AG10803 (cell line): ENCODE results near the gene PEPD.
A peak's percentile ranks its signal among the peaks of the same experiment; 100 is the strongest.

ENCODE experiments used
- DNase-seq: peaks from one replicate; pipeline ENCODE4 v3.0.0; 2010; ENCODE audit warnings: low read depth
- H3K4me3 ChIP-seq: 2 replicates; pipeline ENCODE4 v1.5.1; 2011; ENCODE audit warnings: mild to moderate bottlenecking, low read length, control low read depth
- TF ChIP-seq, protein P1 (sequence below): conservative IDR thresholded peaks from 2 replicates; pipeline ENCODE4 v1.5.1; 2011; ENCODE audit warnings: mild to moderate bottlenecking, low read length, control low read depth, inconsistent platforms

PEPD gene

DNA sequence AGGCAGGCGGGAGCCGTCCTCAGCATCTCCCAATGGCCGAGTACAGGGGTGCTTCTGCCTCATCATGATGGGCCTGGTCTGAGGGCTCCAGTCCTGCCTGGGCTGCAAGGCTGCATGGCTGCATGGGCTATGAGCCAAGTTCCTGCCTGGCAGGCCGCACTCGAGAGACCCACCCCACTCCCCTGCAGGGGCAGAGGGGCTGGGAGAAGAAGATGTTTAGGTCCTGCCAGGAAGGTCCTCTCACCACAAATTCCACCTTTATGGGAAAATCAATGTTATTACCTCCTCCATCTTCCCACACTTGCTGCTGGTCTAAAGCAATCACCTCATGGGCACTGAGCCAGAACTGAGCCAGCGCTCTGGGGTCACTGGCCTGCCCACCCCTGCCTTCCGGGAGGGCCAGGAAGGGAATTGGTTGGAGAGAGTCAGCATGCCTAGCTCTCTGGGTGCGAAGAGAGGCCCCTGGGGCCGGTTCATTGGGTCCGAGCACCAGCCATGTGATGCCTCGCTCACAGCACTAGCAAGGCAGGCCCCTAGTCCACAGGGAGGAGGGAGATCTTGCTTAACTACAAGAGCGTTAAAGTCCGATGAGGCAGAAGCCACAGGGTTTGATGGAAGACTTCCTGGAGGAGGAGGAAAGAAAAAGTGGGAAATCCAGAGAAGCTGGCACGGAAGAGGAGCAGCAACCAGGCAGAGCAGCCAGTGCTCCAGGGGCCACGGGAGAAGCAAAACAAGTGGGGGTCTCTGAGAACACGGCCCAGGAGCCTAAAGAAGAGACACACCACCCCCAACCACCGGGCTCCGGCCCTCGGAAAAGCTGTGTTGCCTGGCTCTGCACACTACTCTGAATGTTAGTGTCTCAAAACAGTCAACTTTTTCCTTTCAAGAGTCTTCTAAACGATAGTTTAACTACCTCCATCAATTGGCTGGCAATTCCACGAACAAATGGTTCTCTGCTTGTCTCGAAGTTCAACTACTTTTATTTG is 84.9 kb downstream of the PEPD start:
- no peak overlapping the region for H3K4me3 ChIP-seq
- TF ChIP-seq, protein P1, sequence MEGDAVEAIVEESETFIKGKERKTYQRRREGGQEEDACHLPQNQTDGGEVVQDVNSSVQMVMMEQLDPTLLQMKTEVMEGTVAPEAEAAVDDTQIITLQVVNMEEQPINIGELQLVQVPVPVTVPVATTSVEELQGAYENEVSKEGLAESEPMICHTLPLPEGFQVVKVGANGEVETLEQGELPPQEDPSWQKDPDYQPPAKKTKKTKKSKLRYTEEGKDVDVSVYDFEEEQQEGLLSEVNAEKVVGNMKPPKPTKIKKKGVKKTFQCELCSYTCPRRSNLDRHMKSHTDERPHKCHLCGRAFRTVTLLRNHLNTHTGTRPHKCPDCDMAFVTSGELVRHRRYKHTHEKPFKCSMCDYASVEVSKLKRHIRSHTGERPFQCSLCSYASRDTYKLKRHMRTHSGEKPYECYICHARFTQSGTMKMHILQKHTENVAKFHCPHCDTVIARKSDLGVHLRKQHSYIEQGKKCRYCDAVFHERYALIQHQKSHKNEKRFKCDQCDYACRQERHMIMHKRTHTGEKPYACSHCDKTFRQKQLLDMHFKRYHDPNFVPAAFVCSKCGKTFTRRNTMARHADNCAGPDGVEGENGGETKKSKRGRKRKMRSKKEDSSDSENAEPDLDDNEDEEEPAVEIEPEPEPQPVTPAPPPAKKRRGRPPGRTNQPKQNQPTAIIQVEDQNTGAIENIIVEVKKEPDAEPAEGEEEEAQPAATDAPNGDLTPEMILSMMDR, result no peak
- no peak for DNase-seq

DNA sequence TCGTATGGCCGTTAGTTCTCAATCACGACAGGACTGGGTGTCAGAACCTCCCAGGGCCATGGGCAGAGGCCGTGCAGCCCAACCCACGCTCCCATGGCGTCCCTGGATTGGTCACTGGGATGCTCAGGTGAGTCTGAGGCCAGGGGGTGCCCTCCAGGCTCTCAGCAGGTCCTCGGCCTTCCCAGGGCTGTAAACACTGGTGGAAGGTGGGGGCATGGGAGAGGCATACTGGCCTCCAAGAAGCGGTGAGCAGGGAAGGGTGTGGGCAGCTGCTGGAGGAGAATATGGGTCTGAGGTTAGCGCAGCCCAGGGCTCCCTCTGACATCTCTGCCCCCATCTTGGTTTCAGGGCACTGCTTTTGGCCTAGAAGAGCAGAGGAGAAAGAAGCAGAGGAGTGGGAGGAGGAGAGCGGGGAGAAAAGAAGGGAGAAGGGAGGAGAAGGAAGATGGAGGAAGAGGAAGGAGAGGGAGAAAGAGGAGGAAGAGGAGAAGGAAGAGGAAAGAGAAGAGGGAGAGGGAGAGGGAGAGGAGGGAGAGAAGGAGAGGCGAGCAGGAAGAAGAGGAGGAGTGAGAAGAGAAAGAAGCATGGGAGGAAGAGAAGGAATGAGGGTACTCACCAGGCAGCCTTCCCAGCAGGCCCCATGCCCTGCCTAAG is 85.8 kb downstream of the PEPD start:
- no peak overlapping the region for H3K4me3 ChIP-seq
- TF ChIP-seq, protein P1, result no peak
- no peak for DNase-seq

DNA sequence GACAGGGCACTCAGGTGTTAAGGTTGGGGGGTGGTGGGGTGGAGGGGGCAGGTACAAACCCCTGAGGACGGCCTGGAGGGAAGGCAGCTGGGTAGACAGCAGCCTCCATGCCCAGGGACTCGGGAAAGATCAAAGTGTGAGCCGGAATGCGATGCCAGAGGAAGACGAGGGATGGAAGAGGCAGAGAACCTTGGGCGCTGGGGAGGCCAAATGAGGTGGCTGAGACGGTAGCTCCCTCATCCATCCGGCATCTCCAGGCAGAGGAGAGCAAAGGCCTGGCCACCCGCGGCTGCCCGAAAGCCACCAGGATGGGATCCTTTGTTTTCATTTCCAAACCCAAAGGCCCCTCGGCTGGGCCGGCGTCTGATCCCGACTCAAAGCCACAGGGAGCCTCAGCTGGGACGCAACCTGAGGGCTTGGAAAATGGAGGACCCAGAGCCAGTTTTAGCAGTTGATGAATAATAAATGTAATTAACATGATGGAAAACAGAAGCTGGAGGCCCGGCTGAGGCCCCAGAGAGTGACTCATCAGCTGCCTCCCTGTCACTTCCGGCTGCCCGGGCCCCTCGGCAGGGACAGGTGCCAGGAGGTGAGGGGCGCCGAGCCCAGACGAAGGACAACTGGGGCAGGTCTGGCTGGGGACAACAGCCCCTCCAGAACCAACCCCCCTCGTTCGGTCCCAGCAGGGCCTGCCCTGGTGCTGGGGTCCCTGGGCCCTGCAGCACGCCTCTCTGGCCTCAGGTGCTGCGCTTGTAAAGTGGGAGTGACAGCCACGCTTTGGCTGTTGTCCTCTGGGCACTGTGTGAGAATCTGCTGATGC is 86.5 kb downstream of the PEPD start:
- peak; percentile 20 for DNase-seq
- TF ChIP-seq, protein P1, result no peak

DNA sequence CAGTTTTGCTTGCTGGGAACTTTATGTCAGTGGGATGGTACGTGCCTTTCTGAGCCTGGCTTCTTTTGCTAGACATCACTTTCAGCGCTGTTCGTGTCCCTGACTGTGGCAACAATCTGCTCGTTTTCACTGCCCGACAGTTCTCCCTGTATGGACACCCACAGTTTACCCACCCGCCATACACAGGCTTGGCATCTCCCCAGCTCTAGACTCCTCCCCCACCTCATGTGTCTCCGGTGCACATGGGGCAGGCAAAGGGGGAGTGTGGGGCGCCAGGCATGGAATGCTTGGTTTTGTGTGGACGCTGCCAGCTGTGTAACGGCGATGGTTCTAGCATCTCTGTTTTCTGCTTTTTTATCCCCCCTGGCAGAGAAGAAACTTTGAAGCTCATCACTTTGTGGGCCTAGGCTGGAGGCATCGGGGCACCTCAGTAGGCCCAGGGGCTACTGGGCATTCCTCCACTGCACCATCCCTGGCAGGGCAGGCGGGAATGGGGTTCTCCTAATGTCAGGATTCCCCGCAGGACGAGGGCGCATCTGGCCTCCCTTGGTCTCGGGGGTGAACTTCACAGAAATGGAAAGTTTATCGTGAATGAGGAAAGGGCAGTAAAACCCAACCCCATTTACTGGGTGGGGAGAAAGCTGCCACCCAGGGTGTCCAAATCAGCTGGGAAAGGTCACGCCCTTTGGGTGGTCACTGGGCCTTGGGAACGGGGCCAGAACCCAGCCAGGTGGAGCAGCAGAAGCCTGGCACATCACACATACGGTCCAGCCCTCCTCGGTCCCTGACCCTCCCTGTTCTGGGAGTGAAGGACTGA is 87.3 kb downstream of the PEPD start:
- no peak for DNase-seq
- H3K4me3 ChIP-seq, result no peak overlapping the region
- TF ChIP-seq, protein P1, result no peak

More for the DNA sequence above, 86.5 kb downstream of the PEPD start:
- H3K4me3 ChIP-seq, result no peak overlapping the region

DNA sequence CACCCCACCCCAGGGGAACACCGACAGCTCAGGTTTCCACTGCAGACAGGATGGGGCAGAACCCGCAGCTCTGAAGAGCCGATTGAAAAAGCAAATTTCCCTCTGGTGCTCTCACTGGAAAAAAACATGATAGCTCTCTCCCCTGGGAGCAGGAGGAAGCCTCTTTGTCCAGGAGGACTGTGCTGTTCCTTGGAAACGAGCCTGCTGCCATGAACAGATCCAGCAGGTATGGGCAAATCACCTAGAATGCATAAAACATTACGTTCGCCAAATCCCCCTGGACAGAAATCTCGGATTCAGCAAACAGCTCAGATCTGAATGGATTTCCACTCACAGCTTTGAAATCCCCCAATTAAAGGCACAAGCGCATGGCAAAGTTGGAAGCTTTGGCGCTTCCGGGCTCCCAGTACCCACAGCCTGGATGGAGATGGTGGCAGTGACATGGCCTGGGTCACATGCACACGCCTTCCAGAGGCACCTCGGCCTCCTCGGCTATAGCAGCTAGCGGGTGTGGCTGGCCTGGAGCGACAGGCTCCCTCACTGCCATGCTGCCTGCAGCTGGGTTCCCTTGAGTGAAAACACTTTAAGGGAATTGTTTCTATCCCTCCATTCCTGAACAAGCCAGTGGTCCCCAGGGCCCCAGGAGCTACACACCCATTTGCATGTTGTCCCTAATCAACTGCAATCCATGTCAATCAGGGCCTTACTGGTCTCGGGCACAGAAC is 89.0 kb downstream of the PEPD start:
- H3K4me3 ChIP-seq, result no peak overlapping the region
- TF ChIP-seq, protein P1, result no peak
- DNase-seq, result no peak

DNA sequence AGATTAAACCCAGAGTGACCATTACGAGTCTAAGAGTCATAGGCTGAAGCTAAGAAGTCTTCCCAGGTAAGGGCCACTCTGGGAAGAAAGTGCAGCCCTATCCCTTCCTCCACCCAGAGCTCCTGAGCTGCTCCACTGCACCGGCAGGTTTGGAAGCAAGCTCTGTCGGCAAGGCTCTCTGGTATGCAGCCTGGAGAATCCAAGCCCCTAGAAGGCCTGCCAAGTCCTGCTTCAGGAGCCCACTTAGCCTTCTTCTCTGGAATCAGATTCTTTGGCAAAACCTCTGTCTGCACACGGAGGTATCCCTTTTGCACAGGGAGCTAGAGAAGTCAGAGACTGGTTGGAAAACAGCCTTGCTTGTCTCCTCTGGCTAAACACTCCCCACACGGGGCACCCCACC is 89.6 kb downstream of the PEPD start:
- H3K4me3 ChIP-seq, result no peak overlapping the region
- DNase-seq, result no peak
- TF ChIP-seq, protein P1, result no peak
